SKM-1 treated with dmso at 0.1 percent for 144 hours (cell line): Measurements from ENCODE around the gene SOCS1.

Experiments
- DNase-seq: peaks from one replicate; lab custom pipeline; 2025; ENCODE audit not compliant: unreplicated experiment; lab: John Stamatoyannopoulos, UW

Gene SOCS1

GRCh38 chr16:11208916-11209665 is 46.9 kb downstream of the SOCS1 start:
- peak; percentile 80 for DNase-seq

GRCh38 chr16:11207646-11208045 is 48.4 kb downstream of the SOCS1 start:
- DNase-seq: no peak

- peak; percentile 42 for DNase-seq
These were observed 50.0 kb downstream of the SOCS1 start for GRCh38 chr16:11205754-11206581.

- DNase-seq: no peak
These were observed 50.8 kb downstream of the SOCS1 start for GRCh38 chr16:11205065-11205699.

- DNase-seq: no peak
These were observed 51.4 kb downstream of the SOCS1 start for GRCh38 chr16:11204513-11205047.
